HepG2 (cell line): ENCODE results near the gene SLC7A4. TPM values are rescaled to one million over a fixed set of nuclear protein-coding genes. Genes with fewer than 3 reads are reported as not detected.

Source experiments
- ATAC-seq: fragments of 200-7000 bp; cut with Tn5 transposase; 3 replicates; pipeline ENCODE4 v1.9.1; 2020; ENCODE audit warnings: mild to moderate bottlenecking, moderate library complexity
- BruUV-seq: library from RNA; stranded (reverse); fragments of 400-500 nt; replicated peaks from 2 replicates; lab custom pipeline; 2021; lab: Mats Ljungman, UMichigan
- CTCF ChIA-PET: fragments of 300-600 bp; formaldehyde crosslinking; extraction: SDS; loops from one replicate; lab custom pipeline; 2021; ENCODE audit warnings: low total read pairs, inconsistent platforms, low intra/inter-chr PET ratio; lab: Yijun Ruan, JAX
- POLR2A ChIA-PET: fragments of 350-600 bp; sonication (Branson Sonifier 250); formaldehyde crosslinking; loops from one replicate; lab custom pipeline; 2020; ENCODE audit warnings: antibody characterized with exemption, inconsistent platforms; lab: Yijun Ruan, JAX
- DNase-seq: peaks from one replicate; pipeline ENCODE4 v3.0.0-alpha.2; 2015; ENCODE audit warnings: low spot score
- FAIRE-seq: peaks from 3 replicates; lab custom pipeline; 2011; peaks lifted over from hg19 to GRCh38; lab: Jason Lieb, UNC
- H2AFZ ChIP-seq: one replicate; pipeline ENCODE4 v1.6.1; 2011; ENCODE audit warnings: low read length, inconsistent platforms
- H3K27ac ChIP-seq: fragments of 300-600 bp; 3 replicates; pipeline ENCODE4 v1.8.0; 2011; ENCODE audit warnings: mixed run types, mild to moderate bottlenecking, mixed read lengths, low read length, inconsistent platforms; ENCODE audit not compliant: insufficient read depth; ENCODE audit errors: extremely low read length
- H3K27me3 ChIP-seq, 2 experiments: fragments of 200-600 bp in 1 of 2; 2 replicates in 1 of 2; 3 replicates in 1 of 2; pipeline versions ENCODE4 v1.6.0 to v1.8.0; 2011; ENCODE audit warnings: low read length in 2 of 2, mild to moderate bottlenecking in 2 of 2, moderate library complexity in 2 of 2, inconsistent platforms in 1 of 2; ENCODE audit not compliant: insufficient read depth in 2 of 2, control insufficient read depth in 1 of 2
- H3K36me3 ChIP-seq, 2 experiments: fragments of 200-600 bp in 1 of 2; replicated peaks in 1 of 2; 2 replicates in 1 of 2; 3 replicates in 1 of 2; pipeline versions ENCODE4 v1.5.1 to v1.8.0; 2011; ENCODE audit warnings: low read length in 2 of 2, inconsistent platforms in 1 of 2; ENCODE audit not compliant: insufficient read depth in 2 of 2, control insufficient read depth in 1 of 2
- H3K4me1 ChIP-seq: 2 replicates; pipeline ENCODE4 v1.5.1; 2012; ENCODE audit warnings: low read length, inconsistent platforms; ENCODE audit not compliant: insufficient read depth
- H3K4me2 ChIP-seq: 2 replicates; pipeline ENCODE4 v1.6.0; 2011; ENCODE audit warnings: low read depth, low read length, inconsistent platforms
- H3K4me3 ChIP-seq, 3 experiments: fragments of 200-600 bp in 1 of 3; sonication (generic), shearing (Covaris generic) in 1 of 3; replicated peaks in 1 of 3; 2 replicates each; pipeline ENCODE4 v1.5.1; 2011 to 2016; ENCODE audit warnings: low read length in 3 of 3, inconsistent platforms in 2 of 3, low read depth in 2 of 3, mild to moderate bottlenecking in 2 of 3, control low read depth in 1 of 3, mixed read lengths in 1 of 3; ENCODE audit not compliant: insufficient read depth in 1 of 3
- H3K79me2 ChIP-seq: one replicate; pipeline ENCODE4 v1.6.1; 2011; ENCODE audit warnings: low read length, inconsistent platforms; ENCODE audit not compliant: insufficient read depth
- H3K9ac ChIP-seq: 2 replicates; pipeline ENCODE4 v1.6.0; 2011; ENCODE audit warnings: mild to moderate bottlenecking, low read depth, low read length, inconsistent platforms; ENCODE audit not compliant: insufficient read depth
- H3K9me3 ChIP-seq: 2 replicates; pipeline ENCODE4 v1.5.1; 2012; ENCODE audit warnings: mild to moderate bottlenecking, low read length
- H4K20me1 ChIP-seq: 2 replicates; pipeline ENCODE4 v1.6.0; 2011; ENCODE audit warnings: inconsistent platforms, mild to moderate bottlenecking, low read length, moderate library complexity; ENCODE audit not compliant: insufficient read depth
- CBX5 ChIP-seq: sonication (generic); formaldehyde crosslinking; IDR thresholded peaks from 2 replicates; pipeline ENCODE4 v1.4.0; 2020; ENCODE audit warnings: missing genetic modification reagents, borderline replicate concordance
- MXD4 ChIP-seq: IDR thresholded peaks from 2 replicates; pipeline ENCODE4 v1.6.1; 2016; ENCODE audit warnings: mild to moderate bottlenecking, missing biosample characterization, missing genetic modification reagents
- SP4 ChIP-seq: sonication (generic); formaldehyde crosslinking; IDR thresholded peaks from 2 replicates; pipeline ENCODE4 v1.8.1; 2023; ENCODE audit warnings: mild to moderate bottlenecking, missing genetic modification reagents
- ZMYM3 ChIP-seq: sonication (generic); formaldehyde crosslinking; IDR thresholded peaks from 2 replicates; pipeline ENCODE4 v1.5.1; 2020; ENCODE audit warnings: mild to moderate bottlenecking, missing genetic modification reagents
- WGBS: methylation state at CpG from one replicate; pipeline ENCODE4 v1.1.6; 2017; ENCODE audit warnings: low lambda C conversion rate; 5-methylcytosine and 5-hydroxymethylcytosine counted together
- in situ Hi-C: cut with HindIII; loops from 2 replicates; pipeline ENCODE4 v1.10.0; 2017; ENCODE audit warnings: low pct_unique_long_range_greater_than_20kb; ENCODE audit not compliant: extremely low pct_ligation_motif_present
- intact Hi-C: fragments of 100-400 bp; cut with micrococcal nuclease; formaldehyde crosslinking; loops from one replicate; pipeline ENCODE4 v1.10.0; 2022; ENCODE audit not compliant: unreplicated experiment
- polyA plus RNA-seq, 8 experiments: library from polyadenylated mRNA; depleted of rRNA in 3 of 8; stranded (reverse) in 7 of 8; unstranded in 1 of 8; fragments of >200 nt; fragmentation: Illumina TruSeq in 4 of 8; extraction: Trizol in 4 of 8; gene quantifications; 2 replicates each; pipeline versions ENCODE4 v1.2.1 to v1.2.3, GENCODE V29; 2011 to 2016; ENCODE audit warnings: low read depth in 4 of 8, missing spikeins in 1 of 8, mixed read lengths in 1 of 8; ENCODE audit not compliant: insufficient read depth in 1 of 8
- total RNA-seq, 5 experiments: library from RNA; depleted of rRNA; stranded (reverse); fragments of >200 nt; fragmentation: Illumina TruSeq; extraction: Trizol; gene quantifications; 2 replicates each; pipeline ENCODE4 v1.2.3, GENCODE V29; 2016; ENCODE audit warnings: low read depth in 1 of 5
- TF ChIP-seq, protein P1 (sequence below): sonication (generic); formaldehyde crosslinking; IDR thresholded peaks from 2 replicates; pipeline ENCODE4 v1.4.0; 2020; ENCODE audit warnings: missing genetic modification reagents, borderline replicate concordance
- TF ChIP-seq, protein P2 (sequence below): sonication (generic); formaldehyde crosslinking; IDR thresholded peaks from 2 replicates; pipeline ENCODE4 v1.8.1; 2022; ENCODE audit warnings: low read depth, mild to moderate bottlenecking, missing genetic modification reagents

SLC7A4 gene
- total and polyA plus RNA-seq, 2 of the 13 experiments (the other 11 are each of a cell fraction or from before 2014, with no cell fraction given): not detected

DNA sequence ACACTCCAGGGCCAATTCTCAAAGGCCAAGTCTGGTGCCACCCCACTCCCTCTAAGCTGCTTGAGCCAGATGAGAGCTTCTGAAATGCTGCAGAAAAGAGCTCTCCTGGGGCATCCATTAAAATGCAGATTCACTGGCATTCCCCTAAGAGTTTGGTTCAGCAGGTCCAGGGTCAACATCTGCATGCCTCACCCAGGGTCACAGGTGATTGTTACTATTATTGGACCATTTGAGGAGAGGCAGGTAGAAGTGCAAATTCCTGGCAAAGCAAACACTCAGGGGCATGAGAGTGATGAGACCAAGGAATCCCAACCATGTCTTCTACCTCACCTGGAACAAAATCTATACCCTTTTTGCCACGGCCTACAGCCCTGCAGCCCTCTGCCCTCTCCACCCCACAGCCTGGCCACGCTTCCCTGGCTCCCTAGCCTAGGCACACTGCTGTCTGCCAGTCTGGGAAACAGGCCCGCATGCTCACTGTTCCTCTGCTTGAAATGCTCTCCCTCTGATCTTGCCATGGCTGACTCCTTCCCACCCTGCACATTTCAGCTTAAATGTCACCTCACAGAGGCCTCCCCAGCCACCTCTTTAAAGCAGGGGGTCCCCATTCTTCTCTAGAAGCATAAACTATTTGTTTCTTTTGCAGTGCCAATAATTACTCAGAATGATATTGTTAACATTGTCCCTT, 21.8 kb downstream of the SLC7A4 start:
- in situ Hi-C loops: no loop called here
- Histone ChIP-seq H2AFZ (no peak overlapping the region), H3K4me2 (no peak overlapping the region), H3K27ac (no peak overlapping the region), H3K9ac (no peak overlapping the region), H3K4me3 (no peak overlapping the region), H3K79me2 (no peaks in the 10 kb centered on the region), H4K20me1 (no peaks in the 10 kb centered on the region)
- FAIRE-seq (no peak), DNase-seq (no peak)
- CTCF ChIA-PET: no interaction called here
- intact Hi-C loops: no loop called here
- POLR2A ChIA-PET: no interaction called here
- TF ChIP-seq, protein P1, sequence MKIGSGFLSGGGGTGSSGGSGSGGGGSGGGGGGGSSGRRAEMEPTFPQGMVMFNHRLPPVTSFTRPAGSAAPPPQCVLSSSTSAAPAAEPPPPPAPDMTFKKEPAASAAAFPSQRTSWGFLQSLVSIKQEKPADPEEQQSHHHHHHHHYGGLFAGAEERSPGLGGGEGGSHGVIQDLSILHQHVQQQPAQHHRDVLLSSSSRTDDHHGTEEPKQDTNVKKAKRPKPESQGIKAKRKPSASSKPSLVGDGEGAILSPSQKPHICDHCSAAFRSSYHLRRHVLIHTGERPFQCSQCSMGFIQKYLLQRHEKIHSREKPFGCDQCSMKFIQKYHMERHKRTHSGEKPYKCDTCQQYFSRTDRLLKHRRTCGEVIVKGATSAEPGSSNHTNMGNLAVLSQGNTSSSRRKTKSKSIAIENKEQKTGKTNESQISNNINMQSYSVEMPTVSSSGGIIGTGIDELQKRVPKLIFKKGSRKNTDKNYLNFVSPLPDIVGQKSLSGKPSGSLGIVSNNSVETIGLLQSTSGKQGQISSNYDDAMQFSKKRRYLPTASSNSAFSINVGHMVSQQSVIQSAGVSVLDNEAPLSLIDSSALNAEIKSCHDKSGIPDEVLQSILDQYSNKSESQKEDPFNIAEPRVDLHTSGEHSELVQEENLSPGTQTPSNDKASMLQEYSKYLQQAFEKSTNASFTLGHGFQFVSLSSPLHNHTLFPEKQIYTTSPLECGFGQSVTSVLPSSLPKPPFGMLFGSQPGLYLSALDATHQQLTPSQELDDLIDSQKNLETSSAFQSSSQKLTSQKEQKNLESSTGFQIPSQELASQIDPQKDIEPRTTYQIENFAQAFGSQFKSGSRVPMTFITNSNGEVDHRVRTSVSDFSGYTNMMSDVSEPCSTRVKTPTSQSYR (CRISPR knock-in tag): no peak
- no peak for TF ChIP-seq CBX5 (CRISPR knock-in tag)
- no peak for TF ChIP-seq SP4 (CRISPR knock-in tag)
- TF ChIP-seq, protein P2, sequence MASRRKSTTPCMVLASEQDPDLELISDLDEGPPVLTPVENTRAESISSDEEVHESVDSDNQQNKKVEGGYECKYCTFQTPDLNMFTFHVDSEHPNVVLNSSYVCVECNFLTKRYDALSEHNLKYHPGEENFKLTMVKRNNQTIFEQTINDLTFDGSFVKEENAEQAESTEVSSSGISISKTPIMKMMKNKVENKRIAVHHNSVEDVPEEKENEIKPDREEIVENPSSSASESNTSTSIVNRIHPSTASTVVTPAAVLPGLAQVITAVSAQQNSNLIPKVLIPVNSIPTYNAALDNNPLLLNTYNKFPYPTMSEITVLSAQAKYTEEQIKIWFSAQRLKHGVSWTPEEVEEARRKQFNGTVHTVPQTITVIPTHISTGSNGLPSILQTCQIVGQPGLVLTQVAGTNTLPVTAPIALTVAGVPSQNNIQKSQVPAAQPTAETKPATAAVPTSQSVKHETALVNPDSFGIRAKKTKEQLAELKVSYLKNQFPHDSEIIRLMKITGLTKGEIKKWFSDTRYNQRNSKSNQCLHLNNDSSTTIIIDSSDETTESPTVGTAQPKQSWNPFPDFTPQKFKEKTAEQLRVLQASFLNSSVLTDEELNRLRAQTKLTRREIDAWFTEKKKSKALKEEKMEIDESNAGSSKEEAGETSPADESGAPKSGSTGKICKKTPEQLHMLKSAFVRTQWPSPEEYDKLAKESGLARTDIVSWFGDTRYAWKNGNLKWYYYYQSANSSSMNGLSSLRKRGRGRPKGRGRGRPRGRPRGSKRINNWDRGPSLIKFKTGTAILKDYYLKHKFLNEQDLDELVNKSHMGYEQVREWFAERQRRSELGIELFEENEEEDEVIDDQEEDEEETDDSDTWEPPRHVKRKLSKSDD (CRISPR knock-in tag): no peak
- no peak for TF ChIP-seq MXD4
- no peak for TF ChIP-seq ZMYM3
- TF ChIP-seq, all 625 proteins: peak for 0
- H3K9me3 ChIP-seq: no peaks in the 10 kb centered on the region
- H3K36me3 ChIP-seq: no peaks in the 10 kb centered on the region
- peaks cover 27% of the 10 kb centered on the region for H3K4me1 ChIP-seq
- WGBS: 86% methylated on average over 1 of the region's 3 CpGs
- H3K27me3 ChIP-seq: no peaks in the 10 kb centered on the region; a peak in 1 of 5 replicates
- BruUV-seq: no TSS peak
- ATAC-seq: no peak
